ENCODE measurements around the gene PTPA.

- TF ChIP-seq, protein P1, sequence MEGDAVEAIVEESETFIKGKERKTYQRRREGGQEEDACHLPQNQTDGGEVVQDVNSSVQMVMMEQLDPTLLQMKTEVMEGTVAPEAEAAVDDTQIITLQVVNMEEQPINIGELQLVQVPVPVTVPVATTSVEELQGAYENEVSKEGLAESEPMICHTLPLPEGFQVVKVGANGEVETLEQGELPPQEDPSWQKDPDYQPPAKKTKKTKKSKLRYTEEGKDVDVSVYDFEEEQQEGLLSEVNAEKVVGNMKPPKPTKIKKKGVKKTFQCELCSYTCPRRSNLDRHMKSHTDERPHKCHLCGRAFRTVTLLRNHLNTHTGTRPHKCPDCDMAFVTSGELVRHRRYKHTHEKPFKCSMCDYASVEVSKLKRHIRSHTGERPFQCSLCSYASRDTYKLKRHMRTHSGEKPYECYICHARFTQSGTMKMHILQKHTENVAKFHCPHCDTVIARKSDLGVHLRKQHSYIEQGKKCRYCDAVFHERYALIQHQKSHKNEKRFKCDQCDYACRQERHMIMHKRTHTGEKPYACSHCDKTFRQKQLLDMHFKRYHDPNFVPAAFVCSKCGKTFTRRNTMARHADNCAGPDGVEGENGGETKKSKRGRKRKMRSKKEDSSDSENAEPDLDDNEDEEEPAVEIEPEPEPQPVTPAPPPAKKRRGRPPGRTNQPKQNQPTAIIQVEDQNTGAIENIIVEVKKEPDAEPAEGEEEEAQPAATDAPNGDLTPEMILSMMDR (IDR thresholded peaks at IDR 0.05; ENCODE audit: insufficient read depth, low read length, poor library complexity, severe bottlenecking), result no peak
- TF ChIP-seq EZH2phosphoT487 (conservative IDR thresholded peaks at IDR 0.05; ENCODE audit: low read length), result no peak
Measured at GRCh38 chr9:129187042-129187441, 75.8 kb downstream of the PTPA start.

Measured in SU-DHL-6 (cell line).